K562 (cell line): ENCODE results near the gene ZCCHC3. TPM values are rescaled to one million over a fixed set of nuclear protein-coding genes. Genes with fewer than 3 reads are reported as not detected.

Experiments
- ATAC-seq: fragments of 200-7000 bp; cut with Tn5 transposase; 3 replicates; pipeline ENCODE4 v1.9.1; 2020; ENCODE audit warnings: moderate library complexity
- BruUV-seq: library from RNA; stranded (reverse); fragments of 400-500 nt; replicated peaks from 2 replicates; lab custom pipeline; 2021; lab: Mats Ljungman, UMichigan
- CTCF ChIA-PET: fragments of 300-600 bp; formaldehyde crosslinking; extraction: SDS; loops from one replicate; lab custom pipeline; 2021; ENCODE audit warnings: low intra/inter-chr PET ratio; lab: Yijun Ruan, JAX
- POLR2A ChIA-PET: fragments of 300-600, 350-650 bp; sonication (Branson Sonifier 250); formaldehyde crosslinking; extraction: SDS; loops from one replicate; lab custom pipeline; 2021; ENCODE audit warnings: antibody characterized with exemption, inconsistent platforms; lab: Yijun Ruan, JAX
- DNase-seq, 4 experiments: peaks; one replicate each; pipeline versions ENCODE4 v3.0.0 to v3.0.0-alpha.2; 2011 to 2018; ENCODE audit warnings: low spot score in 3 of 4, mixed read lengths in 3 of 4; ENCODE audit errors: extremely low read depth in 1 of 4
- FAIRE-seq: peaks from 2 replicates; lab custom pipeline; 2011; peaks lifted over from hg19 to GRCh38; lab: Jason Lieb, UNC
- H2AFZ ChIP-seq: 2 replicates; pipeline ENCODE4 v1.6.0; 2011; ENCODE audit warnings: low read depth, low read length, control low read depth, inconsistent platforms
- H3K27ac ChIP-seq: fragments of 200-600 bp; 3 replicates; pipeline ENCODE4 v1.8.0; 2011; ENCODE audit warnings: low read depth, mild to moderate bottlenecking, control low read depth, inconsistent platforms, low read length, moderate library complexity, mixed read lengths; ENCODE audit errors: extremely low read depth
- H3K27me3 ChIP-seq, 2 experiments: fragments of 300-600 bp in 1 of 2; 2 replicates in 1 of 2; 3 replicates in 1 of 2; pipeline versions ENCODE4 v1.6.0 to v1.8.0; 2011; ENCODE audit warnings: inconsistent platforms in 2 of 2, low read length in 2 of 2, mild to moderate bottlenecking in 1 of 2, mixed read lengths in 1 of 2, moderate library complexity in 1 of 2; ENCODE audit not compliant: control insufficient read depth in 2 of 2, insufficient read depth in 2 of 2
- H3K36me3 ChIP-seq: fragments of 300-600 bp; 3 replicates; pipeline ENCODE4 v1.8.0; 2011; ENCODE audit warnings: mild to moderate bottlenecking, low read length, inconsistent platforms; ENCODE audit not compliant: control insufficient read depth, insufficient read depth
- H3K4me1 ChIP-seq, 2 experiments: fragments of 200-600 bp in 1 of 2; replicated peaks in 1 of 2; 2 replicates in 1 of 2; 3 replicates in 1 of 2; pipeline versions ENCODE4 v1.5.1 to v1.8.0; 2011; ENCODE audit warnings: inconsistent platforms in 2 of 2, low read length in 2 of 2, mild to moderate bottlenecking in 1 of 2, mixed read lengths in 1 of 2, moderate library complexity in 1 of 2; ENCODE audit not compliant: control insufficient read depth in 2 of 2, insufficient read depth in 2 of 2
- H3K4me2 ChIP-seq: 2 replicates; pipeline ENCODE4 v1.6.1; 2011; ENCODE audit warnings: low read length, control low read depth, inconsistent platforms, mixed read lengths; ENCODE audit not compliant: insufficient read depth
- H3K4me3 ChIP-seq: fragments of 200-600 bp; sonication (generic), shearing (Covaris generic); 2 replicates; pipeline ENCODE4 v1.5.1; 2016; ENCODE audit warnings: control low read depth, inconsistent platforms
- H3K79me2 ChIP-seq: fragments of 200-600 bp; 3 replicates; pipeline ENCODE4 v1.8.0; 2011; ENCODE audit warnings: low read length, inconsistent platforms; ENCODE audit not compliant: control insufficient read depth, insufficient read depth
- H3K9ac ChIP-seq, 2 experiments: 2 replicates each; pipeline versions ENCODE4 v1.6.0 to v1.6.1; 2011; ENCODE audit warnings: low read depth in 2 of 2, low read length in 2 of 2, control low read depth in 1 of 2, inconsistent platforms in 1 of 2, mild to moderate bottlenecking in 1 of 2, mixed read lengths in 1 of 2; ENCODE audit not compliant: insufficient read depth in 1 of 2
- H3K9me1 ChIP-seq: one replicate; pipeline ENCODE4 v1.6.0; 2011; ENCODE audit warnings: inconsistent platforms, mild to moderate bottlenecking, low read length, moderate library complexity; ENCODE audit not compliant: control insufficient read depth, insufficient read depth
- H3K9me3 ChIP-seq: replicated peaks from 2 replicates; pipeline ENCODE4 v1.5.1; 2011; ENCODE audit warnings: low read depth, low read length, inconsistent platforms; ENCODE audit not compliant: control insufficient read depth, insufficient read depth
- H4K20me1 ChIP-seq: replicated peaks from 2 replicates; pipeline ENCODE4 v1.6.1; 2011; ENCODE audit warnings: low read length, inconsistent platforms, mixed read lengths; ENCODE audit not compliant: control insufficient read depth, insufficient read depth
- BRF1 ChIP-seq: IDR thresholded peaks from 3 replicates; pipeline ENCODE4 v1.6.1; 2011; ENCODE audit warnings: borderline replicate concordance, mild to moderate bottlenecking; ENCODE audit not compliant: insufficient read length; ENCODE audit errors: extremely low read depth
- CBX1 ChIP-seq: sonication (generic); IDR thresholded peaks from 2 replicates; pipeline ENCODE4 v1.6.1; 2016; ENCODE audit warnings: antibody characterized with exemption, low read depth, mild to moderate bottlenecking
- CCAR2 ChIP-seq: fragments of 200-400 bp; formaldehyde crosslinking; IDR thresholded peaks from 2 replicates; pipeline ENCODE4 v1.6.1; 2017; ENCODE audit warnings: mild to moderate bottlenecking, low read depth, low read length
- CTBP1 ChIP-seq: fragments of 450-650 bp; IDR thresholded peaks from 2 replicates; pipeline ENCODE4 v1.6.1; 2016; ENCODE audit warnings: borderline replicate concordance
- ELK3 ChIP-seq: fragments of 450-650 bp; formaldehyde crosslinking; IDR thresholded peaks from 2 replicates; pipeline ENCODE4 v1.4.0; 2020; ENCODE audit warnings: mild to moderate bottlenecking
- GATAD2A ChIP-seq: fragments of 450-650 bp; IDR thresholded peaks from 2 replicates; pipeline ENCODE4 v1.6.1; 2017
- KLF13 ChIP-seq: fragments of 450-650 bp; IDR thresholded peaks from 2 replicates; pipeline ENCODE4 v1.6.1; 2016; ENCODE audit warnings: missing genetic modification characterization, low read depth, mild to moderate bottlenecking, missing compliant biosample characterization, moderate library complexity, borderline replicate concordance
- LEF1 ChIP-seq: fragments of 450-650 bp; IDR thresholded peaks from 2 replicates; pipeline ENCODE4 v1.6.1; 2016; ENCODE audit warnings: mild to moderate bottlenecking
- MCM3 ChIP-seq: fragments of 450-650 bp; IDR thresholded peaks from 2 replicates; pipeline ENCODE4 v1.6.1; 2016
- NFIX ChIP-seq: fragments of 250-450 bp; sonication (Bioruptor Pico); IDR thresholded peaks from 2 replicates; pipeline ENCODE4 v1.4.0; 2020; ENCODE audit warnings: low read depth, mild to moderate bottlenecking, moderate library complexity
- NFRKB ChIP-seq: fragments of 450-650 bp; IDR thresholded peaks from 2 replicates; pipeline ENCODE4 v1.6.1; 2016; ENCODE audit warnings: low read depth
- PYGO2 ChIP-seq: fragments of 450-650 bp; IDR thresholded peaks from 2 replicates; pipeline ENCODE4 v1.6.1; 2016; ENCODE audit warnings: mild to moderate bottlenecking, missing genetic modification characterization, moderate library complexity, missing compliant biosample characterization
- ZNF589 ChIP-seq: fragments of 200-800 bp; sonication (Bioruptor generic); IDR thresholded peaks from 2 replicates; pipeline ENCODE4 v1.6.1; 2016; ENCODE audit warnings: low read depth, missing genetic modification characterization, missing compliant biosample characterization
- in situ Hi-C: fragments of 300-500 bp; cut with MboI; formaldehyde crosslinking; loops from 4 replicates; pipeline ENCODE4 v1.15.0; 2018; ENCODE audit warnings: inconsistent platforms, mixed read lengths
- intact Hi-C: fragments of 100-400 bp; cut with micrococcal nuclease; formaldehyde crosslinking; loops from 2 replicates; pipeline ENCODE4 v1.14.2; 2022
- polyA plus RNA-seq, 8 experiments: library from polyadenylated mRNA; depleted of rRNA in 4 of 8; stranded (reverse) in 5 of 8; unstranded in 3 of 8; fragments of >200 nt; fragmentation: Nextera tagmentation in 2 of 8; fragmentation: Illumina TruSeq in 1 of 8; extraction: Ambion mirVana in 2 of 8; extraction: Trizol in 1 of 8; gene quantifications; 2 replicates each; pipeline versions ENCODE4 v1.2.1 to v1.2.3, GENCODE V29; 2011 to 2014; ENCODE audit warnings: inconsistent platforms in 1 of 8, missing spikeins in 1 of 8
- total RNA-seq, 7 experiments: library from RNA; depleted of rRNA in 6 of 7; stranded (reverse); fragments of >200 nt in 6 of 7; fragmentation: Illumina TruSeq in 2 of 7; extraction: Trizol in 2 of 7; gene quantifications; 2 replicates each; pipeline versions ENCODE4 v1.2.1 to v1.2.3, GENCODE V29; 2011 to 2021; ENCODE audit warnings: low replicate concordance in 1 of 7
- TF ChIP-seq, protein P1 (sequence below): fragments of 250-450 bp; sonication (Bioruptor Pico); IDR thresholded peaks from 2 replicates; pipeline ENCODE4 v1.4.0; 2020; ENCODE audit warnings: mild to moderate bottlenecking

ZCCHC3 gene
- total and polyA plus RNA-seq, 9 of the 15 experiments (the other 6 are each of a cell fraction or from before 2014, with no cell fraction given): 2.8 to 23.3 (median 16.5) TPM

- Histone ChIP-seq H3K9me1 (no peaks in the 10 kb centered on the region), H3K9ac (no peak overlapping the region), H3K4me2 (no peak overlapping the region), H3K36me3 (peaks cover 11% of the 10 kb centered on the region), H3K4me1 (peaks cover 13 to 25% of the 10 kb centered on the region in 2 experiments; a peak in 4 of 5 replicates), H3K9me3 (peaks cover 12% of the 10 kb centered on the region), H3K79me2 (peaks cover 16% of the 10 kb centered on the region), H3K27ac (no peak overlapping the region), H3K27me3 (no peaks in the 10 kb centered on the region), H2AFZ (no peak overlapping the region), H3K4me3 (no peak overlapping the region), H4K20me1 (no peaks in the 10 kb centered on the region)
- ATAC-seq (no peak), DNase-seq (no peak), FAIRE-seq (no peak)
- BruUV-seq: no TSS peak
- TF ChIP-seq CCAR2: no peak
- no peak for TF ChIP-seq BRF1
- no peak for TF ChIP-seq MCM3
- no peak for TF ChIP-seq CBX1
- no peak for TF ChIP-seq KLF13 (tag)
- TF ChIP-seq GATAD2A: no peak
- TF ChIP-seq ELK3 (CRISPR knock-in tag): no peak
- TF ChIP-seq PYGO2 (tag): no peak
- TF ChIP-seq ZNF589 (CRISPR knock-in tag): no peak
- no peak for TF ChIP-seq CTBP1
- TF ChIP-seq NFRKB: no peak
- no peak for TF ChIP-seq NFIX (CRISPR knock-in tag)
- no peak for TF ChIP-seq LEF1
- TF ChIP-seq, protein P1, sequence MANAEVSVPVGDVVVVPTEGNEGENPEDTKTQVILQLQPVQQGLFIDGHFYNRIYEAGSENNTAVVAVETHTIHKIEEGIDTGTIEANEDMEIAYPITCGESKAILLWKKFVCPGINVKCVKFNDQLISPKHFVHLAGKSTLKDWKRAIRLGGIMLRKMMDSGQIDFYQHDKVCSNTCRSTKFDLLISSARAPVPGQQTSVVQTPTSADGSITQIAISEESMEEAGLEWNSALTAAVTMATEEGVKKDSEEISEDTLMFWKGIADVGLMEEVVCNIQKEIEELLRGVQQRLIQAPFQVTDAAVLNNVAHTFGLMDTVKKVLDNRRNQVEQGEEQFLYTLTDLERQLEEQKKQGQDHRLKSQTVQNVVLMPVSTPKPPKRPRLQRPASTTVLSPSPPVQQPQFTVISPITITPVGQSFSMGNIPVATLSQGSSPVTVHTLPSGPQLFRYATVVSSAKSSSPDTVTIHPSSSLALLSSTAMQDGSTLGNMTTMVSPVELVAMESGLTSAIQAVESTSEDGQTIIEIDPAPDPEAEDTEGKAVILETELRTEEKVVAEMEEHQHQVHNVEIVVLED: no peak
- ChIA-PET CTCF (no interaction called here), POLR2A (no interaction called here)
- intact Hi-C loops (no loop called here), in situ Hi-C loops (no loop called here)
These were observed 45.7 kb downstream of the ZCCHC3 start for GRCh38 chr20:343107-343506.
